ENCODE data around the gene SOX2. TPM values are rescaled to one million over a fixed set of nuclear protein-coding genes. Genes with fewer than 3 reads are reported as not detected.

The SOX2 gene
- total and polyA plus RNA-seq, 2 experiments from 2014 or later, result 2.2 to 3.5 TPM

- Histone ChIP-seq H3K4me3 (no peak overlapping the region), H3K27ac (no peak overlapping the region), H2AFZ (no peak overlapping the region), H3K79me2 (no peaks in the 10 kb centered on the region), H3K9me2 (replicated peaks; ENCODE audit: insufficient read depth) (no peaks in the 10 kb centered on the region), H3K9me3 (ENCODE audit: low read depth) (no peaks in the 10 kb centered on the region), H4K20me1 (ENCODE audit: insufficient read depth, poor library complexity, severe bottlenecking) (no peaks in the 10 kb centered on the region), H3K36me3 (replicated peaks; ENCODE audit: insufficient read depth, low read depth) (no peaks in the 10 kb centered on the region), H3K4me1 (ENCODE audit: insufficient read depth) (peaks cover under 1% of the 10 kb centered on the region), H3K4me2 (no peak overlapping the region), H3K27me3 (peaks cover 97% of the 10 kb centered on the region)
- 56% methylated on average over 6 of the region's 6 CpGs for WGBS (ENCODE audit: low lambda C conversion rate, missing lambda C conversion rate)
- DNase-seq (ENCODE audit: low spot score), result no peak
- TF ChIP-seq EZH2 (IDR thresholded peaks at IDR 0.05; ENCODE audit: borderline replicate concordance) (no peak), CTCF (IDR thresholded peaks at IDR 0.05; ENCODE audit: poor library complexity) (no peak), EZH2phosphoT487 (IDR thresholded peaks at IDR 0.05; ENCODE audit: low read depth, severe bottlenecking, unreplicated experiment) (no peak)
These were observed 5.9 kb downstream of the SOX2 start for GRCh38 chr3:181717549-181718171.

- Histone ChIP-seq H3K27me3 (peaks cover 97% of the 10 kb centered on the region), H4K20me1 (ENCODE audit: insufficient read depth, poor library complexity, severe bottlenecking) (no peaks in the 10 kb centered on the region), H2AFZ (no peak overlapping the region), H3K36me3 (replicated peaks; ENCODE audit: insufficient read depth, low read depth) (no peaks in the 10 kb centered on the region), H3K4me1 (ENCODE audit: insufficient read depth) (no peaks in the 10 kb centered on the region), H3K9me3 (ENCODE audit: low read depth) (no peaks in the 10 kb centered on the region), H3K79me2 (no peaks in the 10 kb centered on the region), H3K9me2 (replicated peaks; ENCODE audit: insufficient read depth) (no peaks in the 10 kb centered on the region), H3K4me3 (no peak overlapping the region), H3K27ac (no peak overlapping the region), H3K4me2 (no peak overlapping the region)
- 77% methylated on average over 3 of the region's 3 CpGs for WGBS (ENCODE audit: low lambda C conversion rate, missing lambda C conversion rate)
- no peak for DNase-seq (ENCODE audit: low spot score)
- TF ChIP-seq EZH2 (IDR thresholded peaks at IDR 0.05; ENCODE audit: borderline replicate concordance) (no peak), CTCF (IDR thresholded peaks at IDR 0.05; ENCODE audit: poor library complexity) (no peak), EZH2phosphoT487 (IDR thresholded peaks at IDR 0.05; ENCODE audit: low read depth, severe bottlenecking, unreplicated experiment) (no peak)
These were observed 6.6 kb downstream of the SOX2 start for GRCh38 chr3:181718369-181718768.

GRCh38 chr3:181718987-181719911, 7.5 kb downstream of the SOX2 start:
- Histone ChIP-seq H3K36me3 (replicated peaks; ENCODE audit: insufficient read depth, low read depth) (no peaks in the 10 kb centered on the region), H3K27ac (no peak overlapping the region), H4K20me1 (ENCODE audit: insufficient read depth, poor library complexity, severe bottlenecking) (no peaks in the 10 kb centered on the region), H3K4me3 (no peak overlapping the region), H3K79me2 (no peaks in the 10 kb centered on the region), H3K9me2 (replicated peaks; ENCODE audit: insufficient read depth) (no peaks in the 10 kb centered on the region), H3K27me3 (peaks cover 97% of the 10 kb centered on the region), H2AFZ (no peak overlapping the region), H3K4me2 (no peak overlapping the region), H3K4me1 (ENCODE audit: insufficient read depth) (no peaks in the 10 kb centered on the region), H3K9me3 (ENCODE audit: low read depth) (no peaks in the 10 kb centered on the region)
- DNase-seq (ENCODE audit: low spot score), result no peak
- 83% methylated on average over 48 of the region's 48 CpGs for WGBS (ENCODE audit: low lambda C conversion rate, missing lambda C conversion rate)
- TF ChIP-seq EZH2 (IDR thresholded peaks at IDR 0.05; ENCODE audit: borderline replicate concordance), result no peak
- TF ChIP-seq EZH2phosphoT487 (IDR thresholded peaks at IDR 0.05; ENCODE audit: low read depth, severe bottlenecking, unreplicated experiment), result no peak
- TF ChIP-seq CTCF (IDR thresholded peaks at IDR 0.05; ENCODE audit: poor library complexity), result no peak
